Stimulated activated CD4-positive, alpha-beta T cell treated with anti-CD3 and anti-CD28 coated beads, Interleukin-12 subunit alpha, Interleukin-12 subunit beta, amount 100 ng/mL, for 48 hours (primary cell): Measurements from ENCODE around the gene EDIL3.
"Not testable (repeated sequence)": the region's sequence is repeated elsewhere in the genome, so short reads cannot be mapped to it uniquely, and the experiment has no call there.

Experiments
- DNase-seq, 3 donors: peaks; one replicate each; pipeline ENCODE4 v3.0.0-alpha.2; 2020; ENCODE audit warnings: low read depth in 2 of 3, low spot score in 1 of 3

The EDIL3 gene

GRCh38 chr5:84191281-84191680 is 193.4 kb downstream of the EDIL3 start:
- no peak for DNase-seq

GRCh38 chr5:84184857-84185256 is 199.8 kb downstream of the EDIL3 start:
- no peak for DNase-seq

GRCh38 chr5:84181093-84181492 is 203.6 kb downstream of the EDIL3 start:
- DNase-seq = no peak

GRCh38 chr5:84168841-84169240 is 215.8 kb downstream of the EDIL3 start:
- DNase-seq = no peak

GRCh38 chr5:84163671-84164070 is 221.0 kb downstream of the EDIL3 start:
- no peak for DNase-seq

GRCh38 chr5:84162695-84163094 is 222.0 kb downstream of the EDIL3 start:
- DNase-seq = no peak

- DNase-seq = not testable (repeated sequence)
Measured at GRCh38 chr5:84160650-84161049, 224.0 kb downstream of the EDIL3 start.

- no peak for DNase-seq
Measured at GRCh38 chr5:84149094-84149493, 235.6 kb downstream of the EDIL3 start.

- no peak for DNase-seq
Measured at GRCh38 chr5:84148651-84149050, 236.0 kb downstream of the EDIL3 start.

GRCh38 chr5:84137541-84137940 is 247.1 kb downstream of the EDIL3 start:
- DNase-seq = no peak

GRCh38 chr5:84131372-84131771 is 253.3 kb downstream of the EDIL3 start:
- DNase-seq = no peak

- no peak for DNase-seq
Measured at GRCh38 chr5:84130006-84130580, 254.6 kb downstream of the EDIL3 start.

GRCh38 chr5:84125216-84125615 is 259.5 kb downstream of the EDIL3 start:
- DNase-seq = no peak

GRCh38 chr5:84119252-84119651 is 265.4 kb downstream of the EDIL3 start:
- DNase-seq = no peak

- DNase-seq = no peak
Measured at GRCh38 chr5:84118551-84118950, 266.1 kb downstream of the EDIL3 start.

GRCh38 chr5:84115727-84116126 is 269.0 kb downstream of the EDIL3 start:
- DNase-seq = no peak

- DNase-seq = no peak
Measured at GRCh38 chr5:84113246-84114105, 271.2 kb downstream of the EDIL3 start.

GRCh38 chr5:84092738-84093137 is 291.9 kb downstream of the EDIL3 start:
- DNase-seq = no peak

GRCh38 chr5:84091127-84091799 is 293.4 kb downstream of the EDIL3 start:
- no peak for DNase-seq

- no peak for DNase-seq
Measured at GRCh38 chr5:84088996-84089395, 295.7 kb downstream of the EDIL3 start.

GRCh38 chr5:84086511-84086910 is 298.2 kb downstream of the EDIL3 start:
- DNase-seq = no peak

- DNase-seq = no peak
Measured at GRCh38 chr5:84085387-84086041, 299.2 kb downstream of the EDIL3 start.
